ENCODE results near the gene SAFB2.

SAFB2 gene

DNA sequence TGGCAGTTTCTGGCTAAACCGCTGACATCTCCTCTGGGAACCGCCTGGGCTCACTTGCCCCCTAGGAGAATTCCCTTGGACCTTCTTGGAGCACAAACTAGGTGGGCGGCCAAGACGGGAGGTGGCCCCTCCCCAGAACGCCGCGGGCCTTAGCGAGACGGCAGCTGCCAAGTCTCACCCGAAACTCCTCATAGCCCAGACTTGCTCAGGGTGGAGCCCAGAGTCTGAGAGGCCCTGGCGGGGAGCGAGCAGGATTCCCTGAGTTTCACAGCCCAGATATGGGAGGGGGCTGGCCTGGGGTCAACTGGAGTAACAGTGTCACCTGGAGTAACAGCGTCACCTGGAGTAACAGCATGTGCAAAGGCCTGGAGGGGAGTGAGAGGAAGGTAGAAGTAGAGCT lies 64.9 kb downstream of the SAFB2 start:
- Histone ChIP-seq H3K27me3 (ENCODE audit: control insufficient read depth in 2 of 2, insufficient read depth in 2 of 2, low read length in 2 of 2) (peaks cover 0 to 4% of the 10 kb centered on the region in 2 donors), H3K36me3 (ENCODE audit: control insufficient read depth in 2 of 2, insufficient read depth in 2 of 2, low read length in 2 of 2) (no peaks in the 10 kb centered on the region), H3K4me3 (ENCODE audit: low read length in 2 of 2) (no peak overlapping the region), H3K4me1 (ENCODE audit: control insufficient read depth in 2 of 2, insufficient read depth in 2 of 2, low read length in 2 of 2) (no peaks in the 10 kb centered on the region), H3K9ac (ENCODE audit: low read depth in 1 of 2, low read length in 2 of 2) (no peak overlapping the region), H3K27ac (ENCODE audit: low read depth in 2 of 2, low read length in 2 of 2) (no peak overlapping the region), H3K9me3 (ENCODE audit: control insufficient read depth in 2 of 2, low read length in 2 of 2) (peaks cover 5 to 7% of the 10 kb centered on the region in 2 donors)

- Histone ChIP-seq H3K9ac (ENCODE audit: low read depth in 1 of 2, low read length in 2 of 2) (no peak overlapping the region), H3K4me3 (ENCODE audit: low read length in 2 of 2) (no peak overlapping the region), H3K36me3 (ENCODE audit: control insufficient read depth in 2 of 2, insufficient read depth in 2 of 2, low read length in 2 of 2) (no peaks in the 10 kb centered on the region), H3K27ac (ENCODE audit: low read depth in 2 of 2, low read length in 2 of 2) (no peak overlapping the region), H3K4me1 (ENCODE audit: control insufficient read depth in 2 of 2, insufficient read depth in 2 of 2, low read length in 2 of 2) (no peaks in the 10 kb centered on the region), H3K9me3 (ENCODE audit: control insufficient read depth in 2 of 2, low read length in 2 of 2) (no peaks in the 10 kb centered on the region), H3K27me3 (ENCODE audit: control insufficient read depth in 2 of 2, insufficient read depth in 2 of 2, low read length in 2 of 2) (no peaks in the 10 kb centered on the region)
Measured at GRCh38 chr19:5554828-5555227, 67.7 kb downstream of the SAFB2 start.

DNA sequence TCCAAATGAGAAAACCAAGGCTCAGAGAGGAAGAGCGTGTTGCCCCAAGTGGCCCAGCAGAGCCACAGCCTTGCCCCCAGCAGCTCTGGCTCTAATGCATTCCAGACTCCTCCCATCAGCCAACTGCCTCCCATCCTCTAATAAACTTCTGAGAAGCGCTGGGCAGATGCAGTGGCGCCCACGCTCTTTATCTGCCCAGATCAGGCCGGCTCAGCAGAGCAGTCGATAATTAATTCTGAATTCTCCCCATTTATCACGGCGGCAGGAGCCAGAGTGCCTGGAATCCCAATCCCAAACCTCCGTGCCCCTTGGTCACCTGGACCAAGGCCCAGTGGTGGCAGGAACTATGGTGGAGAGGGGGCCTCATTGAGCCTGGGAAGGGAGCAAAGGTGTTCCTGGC lies 68.7 kb downstream of the SAFB2 start:
- no peaks in the 10 kb centered on the region for H3K36me3 ChIP-seq (ENCODE audit: control insufficient read depth in 2 of 2, insufficient read depth in 2 of 2, low read length in 2 of 2)

GRCh38 chr19:5547881-5548280 lies 74.7 kb downstream of the SAFB2 start:
- Histone ChIP-seq H3K4me1 (ENCODE audit: control insufficient read depth in 2 of 2, insufficient read depth in 2 of 2, low read length in 2 of 2) (no peaks in the 10 kb centered on the region), H3K27ac (ENCODE audit: low read depth in 2 of 2, low read length in 2 of 2) (no peak overlapping the region), H3K9me3 (ENCODE audit: control insufficient read depth in 2 of 2, low read length in 2 of 2) (no peaks in the 10 kb centered on the region), H3K27me3 (ENCODE audit: control insufficient read depth in 2 of 2, insufficient read depth in 2 of 2, low read length in 2 of 2) (no peaks in the 10 kb centered on the region), H3K4me3 (ENCODE audit: low read length in 2 of 2) (no peak overlapping the region), H3K9ac (ENCODE audit: low read depth in 1 of 2, low read length in 2 of 2) (no peak overlapping the region), H3K36me3 (ENCODE audit: control insufficient read depth in 2 of 2, insufficient read depth in 2 of 2, low read length in 2 of 2) (no peaks in the 10 kb centered on the region)

More for the DNA sequence above, 68.7 kb downstream of the SAFB2 start:
- H3K9ac ChIP-seq (ENCODE audit: low read depth in 1 of 2, low read length in 2 of 2), result no peak overlapping the region
- H3K27me3 ChIP-seq (ENCODE audit: control insufficient read depth in 2 of 2, insufficient read depth in 2 of 2, low read length in 2 of 2), result no peaks in the 10 kb centered on the region
- no peak overlapping the region for H3K4me3 ChIP-seq (ENCODE audit: low read length in 2 of 2)
- H3K4me1 ChIP-seq (ENCODE audit: control insufficient read depth in 2 of 2, insufficient read depth in 2 of 2, low read length in 2 of 2), result no peaks in the 10 kb centered on the region
- no peak overlapping the region for H3K27ac ChIP-seq (ENCODE audit: low read depth in 2 of 2, low read length in 2 of 2)
- no peaks in the 10 kb centered on the region for H3K9me3 ChIP-seq (ENCODE audit: control insufficient read depth in 2 of 2, low read length in 2 of 2)

DNA sequence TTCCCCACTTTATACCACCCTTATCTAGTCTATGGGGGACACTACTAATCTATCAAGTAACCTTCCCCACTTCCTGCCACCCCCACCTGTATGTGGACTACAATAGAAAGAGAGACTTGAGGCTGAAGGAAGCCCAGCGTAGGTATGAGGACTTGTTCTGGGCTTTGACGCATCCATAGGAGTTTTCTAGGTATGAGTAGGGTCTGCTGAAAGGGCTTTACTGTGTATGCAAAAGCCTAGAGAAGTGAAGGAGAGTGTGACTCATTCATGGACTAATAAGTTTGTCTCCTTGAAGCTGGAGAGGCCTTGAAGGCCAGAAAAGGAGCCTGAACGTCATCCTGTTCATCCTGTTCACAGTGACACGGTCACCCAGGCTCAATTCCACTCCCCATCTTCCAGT lies 76.6 kb downstream of the SAFB2 start:
- no peaks in the 10 kb centered on the region for H3K27me3 ChIP-seq (ENCODE audit: control insufficient read depth in 2 of 2, insufficient read depth in 2 of 2, low read length in 2 of 2)
- H3K4me3 ChIP-seq (ENCODE audit: low read length in 2 of 2), result no peak overlapping the region
- no peaks in the 10 kb centered on the region for H3K36me3 ChIP-seq (ENCODE audit: control insufficient read depth in 2 of 2, insufficient read depth in 2 of 2, low read length in 2 of 2)
- H3K4me1 ChIP-seq (ENCODE audit: control insufficient read depth in 2 of 2, insufficient read depth in 2 of 2, low read length in 2 of 2), result no peaks in the 10 kb centered on the region
- no peak overlapping the region for H3K27ac ChIP-seq (ENCODE audit: low read depth in 2 of 2, low read length in 2 of 2)
- H3K9me3 ChIP-seq (ENCODE audit: control insufficient read depth in 2 of 2, low read length in 2 of 2), result no peaks in the 10 kb centered on the region
- no peak overlapping the region for H3K9ac ChIP-seq (ENCODE audit: low read depth in 1 of 2, low read length in 2 of 2)

- Histone ChIP-seq H3K36me3 (ENCODE audit: control insufficient read depth in 2 of 2, insufficient read depth in 2 of 2, low read length in 2 of 2) (no peaks in the 10 kb centered on the region), H3K9ac (ENCODE audit: low read depth in 1 of 2, low read length in 2 of 2) (no peak overlapping the region), H3K9me3 (ENCODE audit: control insufficient read depth in 2 of 2, low read length in 2 of 2) (no peaks in the 10 kb centered on the region), H3K27me3 (ENCODE audit: control insufficient read depth in 2 of 2, insufficient read depth in 2 of 2, low read length in 2 of 2) (no peaks in the 10 kb centered on the region), H3K4me3 (ENCODE audit: low read length in 2 of 2) (no peak overlapping the region), H3K4me1 (ENCODE audit: control insufficient read depth in 2 of 2, insufficient read depth in 2 of 2, low read length in 2 of 2) (no peaks in the 10 kb centered on the region), H3K27ac (ENCODE audit: low read depth in 2 of 2, low read length in 2 of 2) (no peak overlapping the region)
Measured at GRCh38 chr19:5545051-5545450, 77.5 kb downstream of the SAFB2 start.

DNA sequence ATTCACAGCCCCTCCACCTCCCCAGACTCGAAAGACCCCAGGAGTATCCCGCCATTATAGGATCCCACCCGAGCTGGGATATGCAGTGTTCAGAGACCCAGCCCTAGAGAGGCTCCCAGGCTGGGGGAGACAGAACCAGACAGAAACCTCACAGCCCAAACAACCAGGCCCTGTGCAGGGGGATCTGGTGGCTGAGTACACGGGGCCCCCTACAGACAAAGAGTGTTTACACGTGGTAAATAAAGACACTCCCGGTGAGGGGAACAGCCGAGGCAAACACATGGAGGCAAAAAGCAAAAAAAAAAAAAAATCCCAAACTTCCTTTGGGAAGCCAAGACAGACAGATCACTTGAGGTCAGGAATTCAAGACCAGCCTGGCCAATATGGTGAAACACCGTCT lies 79.9 kb downstream of the SAFB2 start:
- Histone ChIP-seq H3K9me3 (ENCODE audit: control insufficient read depth in 2 of 2, low read length in 2 of 2) (no peaks in the 10 kb centered on the region), H3K36me3 (ENCODE audit: control insufficient read depth in 2 of 2, insufficient read depth in 2 of 2, low read length in 2 of 2) (no peaks in the 10 kb centered on the region), H3K4me1 (ENCODE audit: control insufficient read depth in 2 of 2, insufficient read depth in 2 of 2, low read length in 2 of 2) (no peaks in the 10 kb centered on the region), H3K4me3 (ENCODE audit: low read length in 2 of 2) (no peak overlapping the region), H3K27ac (ENCODE audit: low read depth in 2 of 2, low read length in 2 of 2) (no peak overlapping the region), H3K9ac (ENCODE audit: low read depth in 1 of 2, low read length in 2 of 2) (no peak overlapping the region), H3K27me3 (ENCODE audit: control insufficient read depth in 2 of 2, insufficient read depth in 2 of 2, low read length in 2 of 2) (no peaks in the 10 kb centered on the region)

- Histone ChIP-seq H3K9ac (ENCODE audit: low read depth in 1 of 2, low read length in 2 of 2) (no peak overlapping the region), H3K9me3 (ENCODE audit: control insufficient read depth in 2 of 2, low read length in 2 of 2) (no peaks in the 10 kb centered on the region), H3K27ac (ENCODE audit: low read depth in 2 of 2, low read length in 2 of 2) (no peak overlapping the region), H3K27me3 (ENCODE audit: control insufficient read depth in 2 of 2, insufficient read depth in 2 of 2, low read length in 2 of 2) (no peaks in the 10 kb centered on the region), H3K36me3 (ENCODE audit: control insufficient read depth in 2 of 2, insufficient read depth in 2 of 2, low read length in 2 of 2) (no peaks in the 10 kb centered on the region), H3K4me3 (ENCODE audit: low read length in 2 of 2) (no peak overlapping the region), H3K4me1 (ENCODE audit: control insufficient read depth in 2 of 2, insufficient read depth in 2 of 2, low read length in 2 of 2) (no peaks in the 10 kb centered on the region)
Measured at GRCh38 chr19:5541456-5541855, 81.1 kb downstream of the SAFB2 start.

- H3K9ac ChIP-seq (ENCODE audit: low read depth in 1 of 2, low read length in 2 of 2), result no peak overlapping the region
- no peaks in the 10 kb centered on the region for H3K4me1 ChIP-seq (ENCODE audit: control insufficient read depth in 2 of 2, insufficient read depth in 2 of 2, low read length in 2 of 2)
- no peaks in the 10 kb centered on the region for H3K9me3 ChIP-seq (ENCODE audit: control insufficient read depth in 2 of 2, low read length in 2 of 2)
- H3K4me3 ChIP-seq (ENCODE audit: low read length in 2 of 2), result no peak overlapping the region
- no peaks in the 10 kb centered on the region for H3K36me3 ChIP-seq (ENCODE audit: control insufficient read depth in 2 of 2, insufficient read depth in 2 of 2, low read length in 2 of 2)
- no peak overlapping the region for H3K27ac ChIP-seq (ENCODE audit: low read depth in 2 of 2, low read length in 2 of 2)
- H3K27me3 ChIP-seq (ENCODE audit: control insufficient read depth in 2 of 2, insufficient read depth in 2 of 2, low read length in 2 of 2), result peaks cover 0 to 7% of the 10 kb centered on the region in 2 donors
Measured at GRCh38 chr19:5540208-5540607, 82.4 kb downstream of the SAFB2 start.

GRCh38 chr19:5537870-5538269 lies 84.7 kb downstream of the SAFB2 start:
- Histone ChIP-seq H3K4me1 (ENCODE audit: control insufficient read depth in 2 of 2, insufficient read depth in 2 of 2, low read length in 2 of 2) (no peaks in the 10 kb centered on the region), H3K4me3 (ENCODE audit: low read length in 2 of 2) (no peak overlapping the region), H3K27ac (ENCODE audit: low read depth in 2 of 2, low read length in 2 of 2) (no peak overlapping the region), H3K9ac (ENCODE audit: low read depth in 1 of 2, low read length in 2 of 2) (no peak overlapping the region), H3K9me3 (ENCODE audit: control insufficient read depth in 2 of 2, low read length in 2 of 2) (peaks cover 0 to 8% of the 10 kb centered on the region in 2 donors), H3K36me3 (ENCODE audit: control insufficient read depth in 2 of 2, insufficient read depth in 2 of 2, low read length in 2 of 2) (no peaks in the 10 kb centered on the region), H3K27me3 (ENCODE audit: control insufficient read depth in 2 of 2, insufficient read depth in 2 of 2, low read length in 2 of 2) (peaks cover 0 to 7% of the 10 kb centered on the region in 2 donors)
